Transverse colon (tissue), 4 donors: Measurements from ENCODE around the gene TMPRSS9. TPM values are rescaled to one million over a fixed set of nuclear protein-coding genes. Genes with fewer than 3 reads are reported as not detected.

Experiments
- DNase-seq: peaks from one replicate; pipeline ENCODE4 v3.0.0-alpha.2; 2019
- H3K27ac ChIP-seq, 4 donors: fragments of 200-600 bp; sonication (generic); 2 replicates each; pipeline ENCODE4 v1.5.1; 2016 to 2018; ENCODE audit warnings: inconsistent platforms in 4 of 4
- H3K27me3 ChIP-seq: fragments of 200-600 bp; sonication (generic); 2 replicates; pipeline ENCODE4 v1.5.1; 2017; ENCODE audit warnings: inconsistent platforms
- H3K36me3 ChIP-seq, 4 donors: fragments of 200-600 bp; sonication (generic); 2 replicates each; pipeline ENCODE4 v1.5.1; 2017 to 2019; ENCODE audit warnings: inconsistent platforms in 4 of 4
- H3K4me1 ChIP-seq, 4 donors: fragments of 200-600 bp; sonication (generic); 2 replicates each; pipeline ENCODE4 v1.5.1; 2017 to 2020; ENCODE audit warnings: inconsistent platforms in 4 of 4
- H3K4me3 ChIP-seq, 4 donors: fragments of 200-600 bp; sonication (generic); 1 replicate in 1 of 4; 2 replicates in 3 of 4; pipeline versions ENCODE4 v1.5.1 to v1.6.1; 2017 to 2019; ENCODE audit warnings: inconsistent platforms in 4 of 4
- H3K9me3 ChIP-seq, 2 donors: fragments of 200-600 bp; sonication (generic); 2 replicates each; pipeline ENCODE4 v1.5.1; 2017 to 2019; ENCODE audit warnings: inconsistent platforms in 2 of 2
- EP300 ChIP-seq: sonication (generic); formaldehyde crosslinking; IDR thresholded peaks from one replicate; pipeline ENCODE4 v1.6.1; 2017; ENCODE audit warnings: antibody characterized with exemption, low read depth
- POLR2A ChIP-seq: fragments of 450-650 bp; IDR thresholded peaks from one replicate; pipeline ENCODE4 v1.6.1; 2016; ENCODE audit warnings: antibody characterized with exemption, mild to moderate bottlenecking, moderate library complexity
- POLR2AphosphoS5 ChIP-seq, 3 donors: sonication (generic); formaldehyde crosslinking; IDR thresholded peaks; one replicate each; pipeline ENCODE4 v1.6.1; 2016; ENCODE audit warnings: antibody characterized with exemption in 3 of 3
- WGBS, 2 donors: methylation state at CpG; one replicate each; pipeline ENCODE4 v1.1.5; 2018; ENCODE audit warnings: low coverage in 1 of 2; 5-methylcytosine and 5-hydroxymethylcytosine counted together
- in situ Hi-C, 4 donors: fragments of 200-750 bp; cut with MboI; loops; one replicate each; pipeline versions ENCODE4 v1.15.0 to v1.15.1; 2017; ENCODE audit warnings: low sequenced_read_pairs in 3 of 4, low pct_ligation_motif_present in 1 of 4, low pct_unique_long_range_greater_than_20kb in 1 of 4
- intact Hi-C: fragments of 100-400 bp; cut with DNase I; formaldehyde crosslinking; loops from one replicate; pipeline ENCODE4 v1.15.1; 2023; ENCODE audit warnings: low total_unique reads
- total RNA-seq, 4 donors: library from RNA; depleted of rRNA; stranded (reverse); fragments of >200 nt; gene quantifications; one replicate each; pipeline ENCODE4 v1.1.0, GENCODE V29; 2016
- TF ChIP-seq, protein P1 (sequence below), 5 experiments: fragments of 200-600 bp in 3 of 5; fragments of 450-650 bp in 2 of 5; sonication (generic) in 3 of 5; IDR thresholded peaks; 1 replicate in 2 of 5; 2 replicates in 3 of 5; pipeline ENCODE4 v1.5.1; 2016 to 2017; ENCODE audit warnings: antibody characterized with exemption in 5 of 5, inconsistent platforms in 3 of 5, mild to moderate bottlenecking in 2 of 5, moderate library complexity in 1 of 5

The TMPRSS9 gene
- under 1 TPM in 1 of 4 donors, not detected in 3; 0.27 TPM for total RNA-seq

DNA sequence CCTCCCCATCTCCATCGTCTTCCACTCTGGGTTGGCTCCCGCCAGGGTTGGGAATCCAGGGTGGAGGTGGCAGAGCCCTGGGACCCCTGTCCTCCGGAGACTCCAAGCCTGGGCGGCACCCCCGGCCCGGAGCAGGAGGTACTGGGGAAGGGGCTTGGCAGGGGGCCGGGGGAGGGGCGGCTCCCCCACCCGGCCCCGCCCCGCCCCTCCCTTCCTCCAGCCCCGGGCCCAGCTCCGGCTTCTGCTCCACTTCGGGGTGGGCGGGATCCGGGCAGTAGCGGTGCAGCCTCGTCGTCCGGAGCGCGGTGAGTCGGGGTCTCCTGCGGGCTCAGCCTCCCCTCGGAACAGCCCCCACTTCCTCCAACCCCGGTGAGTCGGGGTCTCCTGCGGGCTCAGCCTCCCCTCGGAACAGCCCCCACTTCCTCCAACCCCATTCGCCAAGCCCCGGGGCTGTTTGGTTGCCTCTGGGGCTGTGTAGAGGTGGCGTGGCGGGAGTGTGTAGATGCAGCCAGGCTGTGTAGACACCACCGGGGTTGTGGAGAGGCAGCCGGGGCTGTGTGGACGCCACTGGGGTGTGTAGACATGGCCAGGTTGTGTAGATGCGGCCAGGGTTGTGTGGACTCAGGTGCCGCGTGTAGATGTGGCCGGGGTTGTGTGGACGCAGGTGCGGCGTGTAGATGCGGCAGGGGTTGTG is at the start of gene TMPRSS9:
Gene TMPRSS9, plus strand, starts transcription at position 274 of the 694 bp plus-strand sequence. CDS start 29,521 bp downstream, outside the sequence.
- peaks cover 58% of the 10 kb centered on the region for H3K27me3 ChIP-seq
- intact Hi-C loops, result no loop called here
- WGBS, 2 donors, result 16 to 23% methylated on average over 5 to 29 of the region's 44 CpGs

DNA sequence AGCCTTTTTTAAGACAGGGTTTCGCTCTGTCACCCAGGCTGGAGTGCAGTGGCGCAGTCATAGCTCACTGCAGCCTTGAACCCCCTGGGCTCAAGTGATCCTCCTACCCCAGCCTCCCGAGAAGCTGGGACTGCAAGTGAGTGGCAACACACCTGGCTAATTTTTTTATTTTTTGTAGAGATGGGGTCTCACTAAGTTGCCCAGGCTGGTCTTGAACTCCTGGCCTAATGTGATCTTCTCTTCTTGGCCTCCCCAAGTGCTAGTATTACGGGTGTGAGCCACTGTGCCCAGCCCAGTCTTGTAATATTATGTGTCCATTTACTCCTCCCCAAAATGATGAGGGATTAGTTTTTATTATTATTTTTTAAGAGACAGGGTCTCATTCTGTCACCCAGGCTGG is 49.0 kb upstream of the TMPRSS9 start:
- intact Hi-C loops (no loop called here), in situ Hi-C loops (loop anchor here in 1 of 4 donors (25.0 kb wide), 1 partner anchor 301 kb away; no protein-coding TSS in a partner anchor)
- TF ChIP-seq POLR2AphosphoS5 (IDR thresholded peaks at IDR 0.05) (no peak), EP300 (no peak), POLR2A (no peak)
- TF ChIP-seq, protein P1, sequence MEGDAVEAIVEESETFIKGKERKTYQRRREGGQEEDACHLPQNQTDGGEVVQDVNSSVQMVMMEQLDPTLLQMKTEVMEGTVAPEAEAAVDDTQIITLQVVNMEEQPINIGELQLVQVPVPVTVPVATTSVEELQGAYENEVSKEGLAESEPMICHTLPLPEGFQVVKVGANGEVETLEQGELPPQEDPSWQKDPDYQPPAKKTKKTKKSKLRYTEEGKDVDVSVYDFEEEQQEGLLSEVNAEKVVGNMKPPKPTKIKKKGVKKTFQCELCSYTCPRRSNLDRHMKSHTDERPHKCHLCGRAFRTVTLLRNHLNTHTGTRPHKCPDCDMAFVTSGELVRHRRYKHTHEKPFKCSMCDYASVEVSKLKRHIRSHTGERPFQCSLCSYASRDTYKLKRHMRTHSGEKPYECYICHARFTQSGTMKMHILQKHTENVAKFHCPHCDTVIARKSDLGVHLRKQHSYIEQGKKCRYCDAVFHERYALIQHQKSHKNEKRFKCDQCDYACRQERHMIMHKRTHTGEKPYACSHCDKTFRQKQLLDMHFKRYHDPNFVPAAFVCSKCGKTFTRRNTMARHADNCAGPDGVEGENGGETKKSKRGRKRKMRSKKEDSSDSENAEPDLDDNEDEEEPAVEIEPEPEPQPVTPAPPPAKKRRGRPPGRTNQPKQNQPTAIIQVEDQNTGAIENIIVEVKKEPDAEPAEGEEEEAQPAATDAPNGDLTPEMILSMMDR (IDR thresholded peaks at IDR 0.05), result no peak
- Histone ChIP-seq H3K4me3 (no peak overlapping the region), H3K27ac (no peak overlapping the region), H3K36me3 (no peaks in the 10 kb centered on the region), H3K9me3 (peaks cover 6 to 7% of the 10 kb centered on the region in 2 donors), H3K27me3 (peaks cover 85% of the 10 kb centered on the region), H3K4me1 (peaks cover 0 to 8% (median 5%) of the 10 kb centered on the region in 4 donors)
- 80 to 89% methylated on average over 1 to 4 of the region's 4 CpGs for WGBS, 2 donors
- no peak for DNase-seq

More for the DNA sequence above, at the start of gene TMPRSS9:
- Histone ChIP-seq H3K9me3 (no peaks in the 10 kb centered on the region), H3K4me3 (no peak within 1 kb of the TSS), H3K36me3 (no peaks in the 10 kb centered on the region), H3K27ac (no peak within 1 kb of the TSS), H3K4me1 (peaks cover 0 to 4% (median 0%) of the 10 kb centered on the region in 4 donors)
- TF ChIP-seq POLR2AphosphoS5 (IDR thresholded peaks at IDR 0.05), result no peak
- TF ChIP-seq, protein P1 (IDR thresholded peaks at IDR 0.05), result no peak
- no peak for TF ChIP-seq EP300
- no peak for TF ChIP-seq POLR2A
- in situ Hi-C loops, result no loop called here
- no peak for DNase-seq

DNA sequence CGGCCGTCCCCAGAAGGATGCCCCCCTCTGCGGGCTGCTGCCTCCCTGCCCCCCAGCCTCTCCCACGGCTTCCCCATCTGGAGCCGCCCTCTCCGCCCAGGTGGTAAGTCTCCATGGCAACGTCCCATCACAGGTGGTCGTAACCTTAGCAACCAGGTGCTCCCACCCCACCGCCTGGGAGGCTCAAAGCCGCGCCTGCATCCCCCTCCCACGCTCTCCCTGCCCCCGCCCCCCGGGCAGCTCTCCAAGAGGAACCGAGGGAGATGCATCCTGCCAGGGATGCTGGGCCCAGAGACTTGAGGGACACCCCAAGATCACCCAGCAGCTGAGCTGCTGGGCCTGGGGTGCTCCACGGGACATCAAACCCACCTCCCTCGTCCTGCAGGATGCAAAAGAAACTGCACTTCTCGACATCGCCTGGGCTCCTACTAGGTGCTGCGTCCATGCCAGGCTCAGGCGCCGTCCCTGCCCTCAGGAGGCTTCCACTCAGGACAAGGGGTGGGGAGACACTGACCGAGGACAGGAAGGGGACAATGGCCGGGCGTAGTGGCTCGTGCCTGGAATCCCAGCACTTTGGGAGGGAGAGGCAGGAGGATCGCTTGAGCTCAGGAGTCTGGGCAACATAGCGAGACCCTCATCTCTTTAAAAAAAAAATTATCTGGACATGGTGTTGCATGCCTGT is 47.1 kb upstream of the TMPRSS9 start:
- no peak overlapping the region for H3K27ac ChIP-seq
- 46% methylated on average over 27 of the region's 28 CpGs; no CpG with 5 or more reads in 1 of the 2 donors for WGBS, 2 donors
- no peak for DNase-seq
- peaks cover 6 to 7% of the 10 kb centered on the region in 2 donors for H3K9me3 ChIP-seq
- no peaks in the 10 kb centered on the region for H3K36me3 ChIP-seq
- H3K4me3 ChIP-seq, result no peak overlapping the region
- TF ChIP-seq, protein P1 (IDR thresholded peaks at IDR 0.05), result no peak
- TF ChIP-seq POLR2AphosphoS5 (IDR thresholded peaks at IDR 0.05) (no peak), POLR2A (no peak), EP300 (no peak)
- in situ Hi-C loops (loop anchor here in 1 of 4 donors (25.0 kb wide), 1 partner anchor 299 kb away; no protein-coding TSS in a partner anchor), intact Hi-C loops (no loop called here)
- peaks cover 0 to 7% (median 2%) of the 10 kb centered on the region in 4 donors for H3K4me1 ChIP-seq
- peaks cover 66% of the 10 kb centered on the region for H3K27me3 ChIP-seq

DNA sequence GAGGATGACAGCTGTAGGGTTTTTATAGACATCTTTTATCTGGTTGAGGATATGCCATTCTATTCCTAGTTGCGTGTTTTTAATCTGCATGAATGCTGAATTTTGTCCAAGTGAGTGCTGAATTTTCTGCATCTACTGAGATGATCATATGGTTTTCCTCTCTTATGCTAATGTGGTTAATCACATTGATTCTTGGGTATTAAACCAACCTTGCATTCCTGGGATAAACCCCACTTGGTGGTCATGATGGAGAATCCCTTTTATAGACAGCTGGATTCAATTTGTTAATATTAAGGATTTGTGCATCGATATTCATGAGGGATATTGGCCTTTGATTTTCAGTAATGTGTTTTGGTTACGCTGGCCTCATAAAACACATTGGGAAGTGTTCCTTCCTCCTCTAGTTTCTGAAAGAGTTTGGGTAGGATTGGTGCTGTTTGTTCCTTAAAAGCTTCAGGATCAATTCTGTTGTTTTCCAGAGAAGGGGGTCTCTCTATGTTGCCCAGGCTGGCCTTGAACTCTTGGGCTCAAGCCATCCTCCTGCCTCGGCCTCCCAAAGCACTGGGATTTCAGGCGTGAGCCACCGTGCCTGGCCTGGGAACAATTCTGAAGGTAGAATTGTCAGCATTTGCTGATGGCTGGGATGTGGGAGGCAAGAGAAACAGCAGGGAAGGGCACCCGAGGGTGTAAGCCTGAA is 44.8 kb upstream of the TMPRSS9 start:
- Histone ChIP-seq H3K9me3 (peaks cover 6 to 7% of the 10 kb centered on the region in 2 donors), H3K4me3 (no peak overlapping the region), H3K4me1 (peaks cover 0 to 3% (median 0%) of the 10 kb centered on the region in 4 donors), H3K36me3 (no peaks in the 10 kb centered on the region), H3K27ac (no peak overlapping the region), H3K27me3 (peaks cover 44% of the 10 kb centered on the region)
- no peak for TF ChIP-seq POLR2AphosphoS5 (IDR thresholded peaks at IDR 0.05)
- TF ChIP-seq POLR2A, result no peak
- TF ChIP-seq, protein P1 (IDR thresholded peaks at IDR 0.05), result no peak
- no peak for TF ChIP-seq EP300
- in situ Hi-C loops, result loop anchor here in 1 of 4 donors (25.0 kb wide), 1 partner anchor 297 kb away; no protein-coding TSS in a partner anchor
- 83 to 89% methylated on average over 2 to 7 of the region's 7 CpGs for WGBS, 2 donors
- intact Hi-C loops, result no loop called here
- no peak for DNase-seq
